WI38 (cell line): ENCODE measurements around the gene INHA.

ENCODE experiments used
- H3K4me3 ChIP-seq: 2 replicates; pipeline ENCODE4 v1.5.1; 2011; ENCODE audit warnings: low read depth, mild to moderate bottlenecking, control low read depth, low read length
- CTCF ChIP-seq: IDR thresholded peaks from 2 replicates; pipeline ENCODE4 v1.5.1; 2012; ENCODE audit warnings: low read depth, mild to moderate bottlenecking, control low read depth, low read length

INHA gene

GRCh38 chr2:219578811-219579613 lies 6.9 kb downstream of the INHA start:
- H3K4me3 ChIP-seq, result no peak overlapping the region
- TF ChIP-seq CTCF, result no peak

- no peak overlapping the region for H3K4me3 ChIP-seq
- no peak for TF ChIP-seq CTCF
Measured at GRCh38 chr2:219581346-219581745, 9.2 kb downstream of the INHA start.

- TF ChIP-seq CTCF, result no peak
- no peak overlapping the region for H3K4me3 ChIP-seq
Measured at GRCh38 chr2:219591091-219591490, 19.0 kb downstream of the INHA start.

GRCh38 chr2:219592736-219593135 lies 20.6 kb downstream of the INHA start:
- TF ChIP-seq CTCF, result no peak
- no peak overlapping the region for H3K4me3 ChIP-seq

GRCh38 chr2:219593154-219593553 lies 21.0 kb downstream of the INHA start:
- H3K4me3 ChIP-seq, result no peak overlapping the region
- TF ChIP-seq CTCF, result no peak

GRCh38 chr2:219595256-219595655 lies 23.1 kb downstream of the INHA start:
- no peak overlapping the region for H3K4me3 ChIP-seq
- TF ChIP-seq CTCF, result no peak

- peak overlapping the region; percentile 69 for H3K4me3 ChIP-seq
Measured at GRCh38 chr2:219596954-219597551, 24.9 kb downstream of the INHA start.

More at GRCh38 chr2:219596954-219597551, 24.9 kb downstream of the INHA start:
- TF ChIP-seq CTCF, result no peak
